ENCODE data around the gene PATJ.

Gene PATJ

DNA sequence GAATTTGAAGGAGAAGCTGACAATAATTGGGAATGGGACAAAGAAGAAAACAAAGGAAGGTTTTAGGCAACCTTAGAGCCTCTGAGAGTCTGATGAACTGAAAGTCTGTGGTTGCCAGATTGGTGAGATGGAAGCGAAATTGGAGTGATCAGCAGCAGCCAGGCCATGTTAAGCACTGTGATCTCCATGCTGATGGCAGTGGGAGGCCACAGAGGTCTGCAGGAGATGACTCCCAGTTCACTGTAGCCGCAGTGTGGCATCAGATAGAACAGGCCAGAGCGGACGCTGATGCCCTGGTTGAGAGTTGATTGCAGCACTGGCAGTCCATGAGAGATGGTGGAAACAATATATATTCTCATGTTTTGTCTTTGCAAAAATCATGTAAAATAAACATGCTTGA lies 314.9 kb downstream of the PATJ start:
- DNase-seq, result no peak

- no peak for DNase-seq
Measured at GRCh38 chr1:62057641-62058290, 315.5 kb downstream of the PATJ start.

DNA sequence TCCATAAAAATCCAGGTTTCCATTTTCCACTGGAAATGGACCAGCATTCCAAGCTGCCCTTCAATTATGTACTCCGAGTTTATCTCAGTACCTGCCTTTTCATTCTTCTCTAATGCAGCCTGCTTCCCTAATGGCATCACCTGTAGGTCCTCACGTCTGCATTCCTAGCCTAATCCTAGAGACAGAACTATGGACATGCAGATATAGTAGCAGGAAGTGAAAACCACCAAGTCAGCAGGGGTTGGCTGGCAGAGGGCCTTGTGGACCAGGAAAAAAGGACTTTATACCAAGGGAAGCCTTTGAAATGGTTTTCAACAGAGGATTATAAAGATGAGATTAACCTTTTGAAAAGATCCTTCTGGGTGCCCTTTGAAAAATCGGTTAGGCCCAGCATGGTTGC lies 316.7 kb downstream of the PATJ start:
- DNase-seq, result no peak

DNA sequence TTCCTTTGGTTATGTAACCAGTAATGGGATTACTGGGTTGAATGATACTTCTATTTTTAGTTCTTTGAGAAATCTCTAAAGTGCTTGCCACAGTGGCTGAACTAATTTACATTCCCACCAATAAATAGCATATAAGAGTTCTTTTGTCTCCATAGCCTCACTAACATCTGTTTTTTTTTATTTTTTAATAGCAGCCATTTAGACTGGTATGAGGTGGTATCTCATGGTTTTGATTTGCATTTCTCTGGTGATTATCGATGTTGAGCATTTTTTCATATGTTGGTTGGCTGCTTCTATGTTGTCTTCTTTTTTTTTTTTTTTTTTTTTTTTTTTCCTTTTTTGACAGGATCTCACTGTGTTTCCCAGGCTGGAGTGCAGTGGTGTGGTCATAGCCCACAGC lies 319.8 kb downstream of the PATJ start:
- no peak for DNase-seq

- DNase-seq, result no peak
Measured at GRCh38 chr1:62064829-62065407, 322.6 kb downstream of the PATJ start.

GRCh38 chr1:62066713-62067112 lies 324.4 kb downstream of the PATJ start:
- DNase-seq, result no peak

DNA sequence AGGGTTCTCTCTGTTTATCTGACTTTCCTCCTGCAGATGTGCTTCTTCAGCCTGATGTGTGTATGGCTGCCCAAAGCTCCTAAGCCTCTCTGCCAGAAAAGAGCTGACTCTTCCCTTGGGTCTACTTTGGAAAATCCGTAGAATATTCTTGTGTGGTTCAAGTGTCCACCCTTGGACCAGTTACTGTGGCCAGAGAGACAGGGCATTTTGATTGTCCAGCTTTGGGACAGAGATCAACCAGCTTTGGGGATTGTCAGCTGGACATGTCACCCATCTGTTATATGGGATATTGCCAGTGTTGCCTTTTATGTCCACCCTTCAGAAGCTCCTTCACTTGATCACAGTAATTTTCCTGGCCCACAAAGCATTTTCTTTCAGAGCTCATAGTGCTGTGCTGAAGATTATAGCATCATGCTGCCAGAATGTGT lies 326.1 kb downstream of the PATJ start:
- DNase-seq, result no peak

DNA sequence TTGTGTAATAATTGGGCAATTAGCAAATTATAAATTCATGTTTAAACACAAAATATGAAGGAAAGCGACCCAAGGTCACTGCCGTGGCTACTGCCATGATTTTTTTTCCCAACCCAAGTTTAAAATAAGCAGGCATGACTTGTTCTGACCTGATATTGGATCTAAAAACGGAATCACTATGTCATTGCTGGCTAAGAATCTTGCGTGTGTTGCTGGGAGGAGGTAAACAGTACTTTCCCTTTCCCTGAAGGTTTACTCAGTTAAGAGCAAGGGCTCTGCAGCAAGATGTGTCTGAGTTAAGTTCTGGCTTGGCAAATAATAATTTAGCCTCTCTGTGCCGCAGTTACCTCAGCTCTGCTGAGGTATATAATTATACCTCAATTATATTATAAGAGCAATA lies 326.7 kb downstream of the PATJ start:
- peak; percentile 3 for DNase-seq

- DNase-seq, result no peak
Measured at GRCh38 chr1:62070384-62071011, 328.2 kb downstream of the PATJ start.

DNA sequence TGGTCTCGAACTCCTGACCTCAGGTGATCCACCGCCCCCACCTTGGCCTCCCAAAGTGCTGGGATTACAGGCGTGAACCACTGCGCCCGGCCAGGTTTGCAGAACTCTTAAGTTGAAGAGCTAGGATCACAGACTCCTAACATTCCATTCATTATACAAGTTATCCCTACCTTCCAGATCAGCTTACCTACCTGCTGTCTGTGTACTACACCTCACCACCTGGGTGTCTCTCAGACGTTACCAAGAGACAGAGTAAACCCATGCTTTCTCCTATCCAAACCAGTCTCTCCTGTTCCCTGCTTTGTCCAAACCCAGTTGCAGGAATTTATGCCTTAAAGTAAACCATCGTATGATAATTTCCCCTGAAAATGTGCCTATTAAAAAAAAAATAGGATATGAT lies 329.4 kb downstream of the PATJ start:
- no peak for DNase-seq

DNA sequence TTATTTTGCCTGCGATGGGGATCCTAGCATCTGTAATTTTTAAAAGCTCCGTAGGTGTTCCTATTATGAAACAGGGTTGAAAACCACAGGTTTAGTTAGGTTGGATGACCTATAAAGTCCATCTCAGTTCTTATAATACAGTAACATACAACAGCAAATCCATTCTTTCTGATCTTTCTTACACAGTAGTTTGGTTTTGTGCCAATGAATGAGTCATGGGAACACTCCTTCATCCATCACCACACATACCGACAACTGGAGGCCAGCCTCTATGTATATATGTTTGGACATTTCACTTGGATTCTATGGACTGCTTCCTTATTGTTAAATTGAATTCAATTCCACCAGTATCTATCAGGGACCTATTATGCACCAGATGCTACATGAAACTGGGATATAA lies 334.0 kb downstream of the PATJ start:
- no peak for DNase-seq

GRCh38 chr1:62077821-62078220 lies 335.5 kb downstream of the PATJ start:
- no peak for DNase-seq

DNA sequence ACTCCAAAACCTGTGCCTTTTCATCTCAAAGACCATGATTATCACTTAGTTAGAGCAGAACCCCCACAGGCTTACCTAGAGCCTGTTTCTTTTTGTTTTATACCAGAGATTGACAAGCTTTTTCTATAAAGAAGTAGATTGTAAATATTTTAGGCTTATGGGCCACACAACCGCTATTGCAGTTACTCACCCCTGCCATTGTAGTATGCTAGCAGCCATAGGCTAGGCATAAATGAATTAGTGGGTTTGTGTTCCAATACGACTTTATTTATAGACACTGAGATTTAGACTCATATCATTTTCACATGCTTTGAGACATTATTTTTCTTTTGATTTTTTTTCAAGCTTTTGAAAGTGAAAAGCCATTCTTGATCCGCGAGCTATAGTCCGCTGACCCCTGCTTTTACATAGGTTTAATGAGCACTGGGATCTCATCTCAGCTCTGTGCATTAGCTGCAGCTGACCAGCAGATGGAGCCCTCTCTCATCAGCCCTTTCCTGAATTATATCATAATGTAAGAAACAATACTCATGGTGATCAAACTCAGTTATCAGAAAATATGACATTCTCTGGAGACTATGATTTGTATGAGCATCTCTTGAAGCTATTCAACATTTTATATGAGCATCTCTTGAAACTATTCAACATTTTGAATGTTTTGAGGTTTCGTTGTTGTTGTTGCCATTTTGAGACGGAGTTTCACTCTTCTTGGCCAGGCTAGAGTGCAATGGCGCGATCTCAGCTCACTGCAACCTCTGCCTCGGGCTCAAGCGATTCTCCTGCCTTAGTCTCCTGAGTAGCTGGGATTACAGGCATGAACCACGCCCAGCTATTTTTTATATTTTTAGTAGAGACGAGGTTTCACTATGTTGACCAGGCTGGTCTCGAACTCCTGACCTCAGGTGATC lies 340.4 kb downstream of the PATJ start:
- peak; percentile 16 for DNase-seq

DNA sequence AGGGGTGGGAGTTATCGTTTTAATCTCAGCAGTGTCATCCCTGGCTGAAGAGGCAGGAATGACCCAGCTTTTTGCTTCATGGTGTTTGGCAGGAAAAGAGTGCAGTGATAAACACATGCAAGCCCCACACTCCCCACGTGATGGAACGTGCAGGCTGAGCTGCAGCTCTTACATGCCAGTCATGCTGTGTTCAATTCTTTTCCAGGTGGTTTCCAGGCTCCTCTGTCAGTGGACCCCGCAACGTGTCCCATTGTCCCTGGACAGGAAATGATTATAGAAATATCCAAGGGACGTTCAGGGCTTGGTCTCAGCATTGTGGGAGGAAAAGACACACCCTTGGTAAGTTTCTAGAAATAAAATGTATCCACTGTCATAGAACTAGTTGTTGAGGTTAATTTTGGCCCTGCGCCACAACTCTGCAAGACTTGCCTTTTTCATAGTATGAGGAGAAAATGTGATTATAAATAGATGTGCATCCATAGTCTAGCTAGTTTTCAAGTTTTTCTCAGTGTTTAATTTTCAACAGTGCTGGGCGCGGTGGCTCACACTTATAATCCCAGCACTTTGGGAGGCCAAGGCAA lies 342.1 kb downstream of the PATJ start:
- DNase-seq, result no peak

DNA sequence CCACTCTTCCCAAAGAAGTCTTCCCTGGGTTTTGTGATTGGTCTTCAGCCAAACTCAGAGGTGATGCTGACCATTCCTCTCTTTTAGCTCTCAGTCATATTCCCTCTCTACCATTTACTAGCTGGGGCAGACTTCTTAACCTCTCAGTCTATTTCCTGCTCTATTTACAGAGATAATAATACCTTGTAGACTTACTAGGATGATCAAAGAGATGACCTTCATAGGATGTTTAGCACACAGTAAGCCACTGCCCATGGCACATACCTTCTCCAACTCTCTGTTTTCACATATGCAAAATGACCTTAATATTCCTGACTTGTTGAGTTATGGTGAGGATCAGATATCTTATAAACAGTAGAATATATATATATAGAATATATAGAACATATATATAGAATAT lies 346.2 kb downstream of the PATJ start:
- no peak for DNase-seq

- no peak for DNase-seq
Measured at GRCh38 chr1:62089570-62089969, 347.3 kb downstream of the PATJ start.

GRCh38 chr1:62090016-62090415 lies 347.7 kb downstream of the PATJ start:
- no peak for DNase-seq

DNA sequence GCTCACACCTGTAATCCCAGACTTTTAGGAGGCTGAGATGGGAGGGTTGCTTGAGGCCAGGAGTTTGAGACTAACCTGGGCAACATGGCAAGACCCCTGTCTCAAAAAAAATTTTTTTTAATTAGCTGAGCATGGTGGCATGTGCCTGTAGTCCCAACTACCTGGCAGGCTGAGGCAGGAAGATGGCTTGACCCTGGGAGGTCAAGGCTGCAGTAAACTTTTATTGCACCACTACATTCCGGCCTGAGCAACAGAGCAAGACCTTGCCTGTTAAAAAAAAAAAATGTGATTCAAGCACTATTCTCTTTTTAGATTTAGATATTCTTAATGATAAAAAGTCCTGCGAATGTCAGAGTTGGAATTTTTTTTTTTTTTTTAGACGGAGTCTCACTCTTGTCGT lies 349.8 kb downstream of the PATJ start:
- DNase-seq, result no peak

GRCh38 chr1:62093261-62093660 lies 351.0 kb downstream of the PATJ start:
- no peak for DNase-seq

GRCh38 chr1:62097464-62097863 lies 355.2 kb downstream of the PATJ start:
- DNase-seq, result no peak

DNA sequence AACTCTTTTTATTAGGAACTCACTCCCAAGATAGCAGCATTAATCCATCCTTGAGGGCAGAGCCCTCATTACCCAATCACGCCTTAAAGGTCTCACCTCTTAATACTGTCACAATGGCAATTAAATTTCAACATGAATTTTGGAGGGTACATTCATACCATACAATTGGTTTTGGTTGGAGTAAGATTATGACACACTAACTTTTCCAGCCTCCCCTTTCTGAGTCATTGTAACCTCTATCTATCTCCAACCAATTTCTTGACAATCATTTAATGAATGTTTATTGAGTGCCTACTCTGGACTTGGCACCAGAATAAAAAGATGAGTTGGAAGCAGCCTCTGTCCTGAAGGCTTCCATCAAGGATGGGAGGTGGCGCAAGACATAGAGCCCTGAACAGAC lies 358.2 kb downstream of the PATJ start:
- DNase-seq, result no peak

GRCh38 chr1:62103846-62104245 lies 361.6 kb downstream of the PATJ start:
- no peak for DNase-seq

DNA sequence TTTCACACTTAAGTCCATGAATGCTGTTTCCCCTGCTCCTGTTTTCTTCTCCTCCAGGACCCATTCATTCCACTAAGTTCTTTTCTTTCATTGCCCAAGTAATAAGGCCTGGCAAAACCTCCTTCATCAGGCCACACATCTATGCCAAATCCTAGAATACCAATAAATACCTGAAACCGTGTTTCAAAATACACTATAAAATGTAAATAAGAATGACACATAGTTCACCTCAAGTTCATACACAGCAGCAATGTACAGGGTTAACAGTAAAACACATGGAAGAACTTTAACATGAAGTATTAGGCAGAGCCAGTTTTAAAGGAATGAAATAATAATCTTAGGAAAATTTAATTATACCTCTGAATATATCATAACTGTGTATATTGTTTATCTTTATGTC lies 365.6 kb downstream of the PATJ start:
- no peak for DNase-seq

Data from NCI-H748 treated with DMSO at 0.1 percent for 48 hours (cell line).